IPS DF 6.9 (cell line): ENCODE data around the gene ACBD7.

Source experiments
- DNase-seq: peaks from one replicate; pipeline ENCODE4 v3.0.0-alpha.2; 2013; ENCODE audit warnings: low read depth, low spot score
- H3K27ac ChIP-seq: one replicate; pipeline ENCODE4 v1.5.1; 2013; ENCODE audit warnings: low read length, control low read depth
- H3K27me3 ChIP-seq: 2 replicates; pipeline ENCODE4 v1.6.1; 2013; ENCODE audit warnings: mild to moderate bottlenecking, low read length; ENCODE audit not compliant: control insufficient read depth, insufficient read depth
- H3K36me3 ChIP-seq: 2 replicates; pipeline ENCODE4 v1.6.1; 2013; ENCODE audit warnings: low read length; ENCODE audit not compliant: control insufficient read depth, insufficient read depth
- H3K4me1 ChIP-seq: 2 replicates; pipeline ENCODE4 v1.6.1; 2013; ENCODE audit warnings: low read length; ENCODE audit not compliant: control insufficient read depth, insufficient read depth
- H3K4me3 ChIP-seq: 2 replicates; pipeline ENCODE4 v1.5.1; 2013; ENCODE audit warnings: mild to moderate bottlenecking, low read length
- H3K9me3 ChIP-seq: 2 replicates; pipeline ENCODE4 v1.6.1; 2013; ENCODE audit warnings: low read length, inconsistent platforms; ENCODE audit not compliant: control insufficient read depth, insufficient read depth
- WGBS: extraction: QIAGEN DNeasy Blood & Tissue Kit; methylation state at CpG from one replicate; pipeline ENCODE4 v1.1.7; 2013; ENCODE audit warnings: mixed read lengths, missing lambda C conversion rate; ENCODE audit not compliant: insufficient read length, insufficient coverage; 5-methylcytosine and 5-hydroxymethylcytosine counted together

The ACBD7 gene

DNA sequence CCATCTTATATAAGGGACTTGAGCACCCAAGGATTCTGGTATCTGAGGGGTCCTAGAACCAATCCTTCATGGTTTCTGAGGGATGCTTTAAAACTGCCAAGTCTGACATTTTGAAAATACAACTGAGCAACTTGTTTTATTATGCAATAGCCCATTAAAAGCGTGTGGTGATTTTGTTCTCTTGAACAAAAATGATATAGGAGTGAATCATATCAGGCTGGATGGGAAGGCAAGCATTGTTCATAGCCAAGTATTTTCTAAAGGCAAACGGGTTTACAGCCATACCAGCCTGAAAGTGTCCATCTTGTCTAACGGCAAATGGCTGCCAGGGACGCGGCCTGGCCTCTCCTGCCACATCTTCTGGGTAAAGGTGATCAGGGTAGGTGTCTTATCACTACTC, 31.9 kb upstream of the ACBD7 start:
- no peaks in the 10 kb centered on the region for H3K27me3 ChIP-seq
- no peaks in the 10 kb centered on the region for H3K4me1 ChIP-seq
- H3K4me3 ChIP-seq, result no peak overlapping the region
- H3K27ac ChIP-seq, result no peak overlapping the region
- H3K36me3 ChIP-seq, result no peaks in the 10 kb centered on the region
- H3K9me3 ChIP-seq, result no peaks in the 10 kb centered on the region
- WGBS, result no CpG with 5 or more reads among the region's 5 CpGs
- DNase-seq, result no peak

DNA sequence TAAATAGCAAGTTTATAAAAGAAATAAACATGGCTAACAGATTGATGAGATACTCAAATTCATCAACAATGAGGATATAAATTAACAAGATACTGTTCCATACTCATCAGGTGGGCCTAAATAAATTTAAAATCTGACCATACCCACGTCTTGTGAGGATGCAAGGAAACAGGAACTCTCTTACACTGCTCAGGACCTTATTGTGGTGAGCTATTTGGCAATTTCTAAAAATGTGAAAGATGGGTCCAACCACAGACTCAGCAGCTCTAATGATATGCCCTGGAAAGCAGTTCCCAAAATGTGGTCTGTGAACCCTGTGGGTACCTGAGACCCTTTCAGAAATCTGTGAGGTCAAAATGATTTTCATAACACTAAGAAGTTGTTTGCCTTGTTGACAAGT, 30.0 kb upstream of the ACBD7 start:
- no peaks in the 10 kb centered on the region for H3K27me3 ChIP-seq
- no peak overlapping the region for H3K27ac ChIP-seq
- no CpG with 5 or more reads among the region's 1 CpG for WGBS
- no peaks in the 10 kb centered on the region for H3K4me1 ChIP-seq
- no peaks in the 10 kb centered on the region for H3K9me3 ChIP-seq
- no peak for DNase-seq
- H3K36me3 ChIP-seq, result no peaks in the 10 kb centered on the region
- no peak overlapping the region for H3K4me3 ChIP-seq

DNA sequence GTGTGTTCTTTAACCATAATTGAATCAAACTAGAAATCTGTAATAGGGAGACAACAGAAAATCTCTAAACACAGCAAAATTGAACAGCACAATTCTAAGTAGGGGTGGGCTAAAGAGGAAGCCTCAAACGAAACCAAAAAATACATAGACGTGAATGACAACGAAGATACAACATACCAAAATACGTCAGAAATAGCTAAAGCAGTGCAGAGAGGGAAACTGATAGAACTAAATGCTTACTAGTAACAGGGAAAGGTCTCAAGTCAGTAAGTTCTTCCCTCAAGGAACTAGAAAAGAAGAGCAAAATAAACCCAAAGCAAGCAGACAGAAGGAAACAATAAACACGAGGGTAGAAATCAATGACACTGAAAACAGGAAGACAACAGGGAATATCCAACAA, 27.6 kb upstream of the ACBD7 start:
- Histone ChIP-seq H3K27ac (no peak overlapping the region), H3K4me3 (no peak overlapping the region), H3K27me3 (no peaks in the 10 kb centered on the region), H3K36me3 (no peaks in the 10 kb centered on the region), H3K9me3 (no peaks in the 10 kb centered on the region), H3K4me1 (no peaks in the 10 kb centered on the region)
- DNase-seq, result no peak
- WGBS, result no CpG with 5 or more reads among the region's 5 CpGs

DNA sequence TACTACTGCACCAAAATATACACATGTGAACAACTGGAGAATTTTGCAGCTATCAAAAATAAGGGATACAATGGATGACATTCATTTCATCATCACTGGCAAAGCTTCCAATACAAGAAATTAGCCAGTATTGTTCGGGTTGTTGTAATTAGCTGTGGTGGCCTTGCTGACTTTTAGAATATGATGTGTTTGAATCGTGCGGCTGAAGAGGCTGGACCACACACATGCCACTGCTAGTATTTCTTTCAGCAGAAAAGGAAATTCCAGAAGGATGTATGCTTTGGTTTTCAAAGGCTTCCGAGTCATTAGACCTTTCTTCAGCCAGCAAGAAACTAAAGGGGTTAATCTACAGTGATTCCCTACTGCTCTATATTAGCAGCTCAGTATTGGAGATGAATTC, 25.2 kb upstream of the ACBD7 start:
- whole genome bisulfite sequencing, result no CpG with 5 or more reads among the region's 4 CpGs
- no peaks in the 10 kb centered on the region; the same call in 1 of the 2 replicates for H3K36me3 ChIP-seq
- H3K27ac ChIP-seq, result no peak overlapping the region
- no peaks in the 10 kb centered on the region for H3K9me3 ChIP-seq
- DNase-seq, result no peak
- H3K4me1 ChIP-seq, result no peaks in the 10 kb centered on the region
- H3K4me3 ChIP-seq, result no peak overlapping the region
- H3K27me3 ChIP-seq, result no peaks in the 10 kb centered on the region

DNA sequence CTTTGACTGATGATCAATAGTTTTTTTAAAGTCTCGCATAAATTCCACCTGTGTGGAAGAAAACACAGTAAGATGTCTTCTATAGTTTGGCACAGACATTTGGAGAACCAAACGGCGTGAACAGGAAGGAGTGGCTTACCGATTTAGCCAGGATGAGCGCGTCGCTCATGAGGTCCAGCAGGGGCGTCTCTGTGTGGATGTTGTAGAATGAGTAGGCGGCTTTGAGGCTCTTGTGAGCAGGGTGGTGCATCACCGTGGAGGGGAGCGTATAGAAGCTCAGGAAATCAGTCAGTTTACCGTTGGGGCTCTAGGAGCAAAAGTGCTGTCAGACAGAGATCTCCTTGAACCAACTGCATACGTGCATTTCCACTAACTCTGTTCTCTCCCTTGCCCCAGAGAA, 24.1 kb upstream of the ACBD7 start:
- Histone ChIP-seq H3K27ac (no peak overlapping the region), H3K4me1 (no peaks in the 10 kb centered on the region), H3K27me3 (no peaks in the 10 kb centered on the region), H3K9me3 (no peaks in the 10 kb centered on the region), H3K36me3 (no peaks in the 10 kb centered on the region; the same call in 1 of the 2 replicates), H3K4me3 (no peak overlapping the region)
- no peak for DNase-seq
- no CpG with 5 or more reads among the region's 13 CpGs for WGBS

DNA sequence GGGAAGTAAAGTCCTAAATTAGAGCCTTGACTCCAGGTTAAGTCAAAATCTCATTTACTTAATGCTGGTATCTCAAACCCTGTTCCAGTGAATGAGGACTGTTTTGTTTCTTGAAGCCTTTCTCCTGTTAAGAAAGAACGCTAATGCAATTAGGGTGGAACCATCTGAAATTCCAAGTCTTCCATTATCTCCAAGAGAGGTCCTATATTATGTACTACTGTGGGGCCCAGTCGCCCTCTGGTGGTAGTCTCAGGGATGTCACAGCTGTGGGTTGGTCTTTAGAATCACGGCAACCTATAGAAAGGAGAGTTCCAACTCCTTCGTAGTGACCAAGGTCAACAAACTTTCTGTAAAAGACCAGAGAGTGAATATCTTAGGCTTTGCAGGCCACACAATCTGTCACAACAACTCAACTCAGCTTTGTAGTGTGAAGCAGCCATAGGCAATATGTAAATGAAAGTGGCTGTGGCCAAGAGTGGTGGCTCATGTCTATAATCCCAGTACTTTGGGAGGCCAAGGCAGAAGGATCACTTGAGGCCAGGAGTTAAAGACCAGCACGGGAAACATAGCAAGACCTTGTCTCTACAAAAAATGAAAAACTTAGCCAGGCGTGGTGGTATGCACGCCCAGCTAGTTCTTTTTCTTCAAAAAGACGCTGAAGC, 17.9 kb upstream of the ACBD7 start:
- no peaks in the 10 kb centered on the region for H3K4me1 ChIP-seq
- H3K4me3 ChIP-seq, result no peak overlapping the region
- no CpG with 5 or more reads among the region's 8 CpGs for WGBS
- no peaks in the 10 kb centered on the region for H3K27me3 ChIP-seq
- H3K36me3 ChIP-seq, result peaks cover 4% of the 10 kb centered on the region; the same call in 1 of the 2 replicates
- DNase-seq, result no peak
- no peaks in the 10 kb centered on the region for H3K9me3 ChIP-seq
- no peak overlapping the region for H3K27ac ChIP-seq

DNA sequence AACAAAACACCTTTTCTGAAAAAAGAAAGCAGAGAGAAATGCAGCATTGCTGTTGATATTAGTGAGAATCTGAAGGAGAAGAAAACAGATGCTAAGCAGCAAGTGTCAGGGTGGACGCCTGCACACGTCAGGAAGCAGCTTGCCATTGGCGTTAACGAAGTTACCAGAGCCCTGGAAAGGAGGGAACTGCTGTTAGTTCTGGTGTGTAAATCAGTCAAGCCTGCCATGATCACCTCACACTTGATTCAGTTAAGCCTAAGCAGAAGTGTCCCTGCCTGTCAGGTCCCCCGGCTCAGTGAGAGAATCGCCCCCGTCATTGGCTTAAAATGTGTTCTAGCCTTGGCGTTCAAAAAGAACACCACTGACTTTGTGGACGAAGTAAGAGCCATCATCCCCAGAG, 14.9 kb upstream of the ACBD7 start:
- Histone ChIP-seq H3K4me1 (no peaks in the 10 kb centered on the region), H3K9me3 (no peaks in the 10 kb centered on the region), H3K27ac (no peak overlapping the region), H3K4me3 (no peak overlapping the region), H3K27me3 (no peaks in the 10 kb centered on the region), H3K36me3 (peaks cover 4% of the 10 kb centered on the region; the same call in 1 of the 2 replicates)
- WGBS, result no CpG with 5 or more reads among the region's 9 CpGs
- DNase-seq, result no peak

DNA sequence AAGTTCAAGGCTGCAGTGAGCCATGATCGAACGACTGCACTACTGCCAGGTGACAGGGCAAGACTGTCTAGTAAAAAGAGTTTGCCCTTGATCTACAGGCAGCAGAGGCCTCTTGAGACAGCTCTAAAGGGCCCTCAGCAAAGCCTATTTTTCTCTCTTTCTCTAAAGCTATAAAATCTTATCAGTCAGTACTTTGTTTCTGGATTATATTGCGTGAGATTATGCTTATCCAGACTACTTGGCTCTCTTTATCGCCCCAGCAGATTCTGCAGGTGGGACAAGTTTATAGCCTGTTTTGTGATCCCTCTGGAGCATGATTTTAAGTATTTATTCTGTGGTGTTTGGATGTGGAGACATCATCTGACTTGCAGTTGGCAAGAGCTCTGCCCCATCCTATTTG, 11.3 kb upstream of the ACBD7 start:
- H3K27ac ChIP-seq, result no peak overlapping the region
- H3K36me3 ChIP-seq, result peaks cover 4% of the 10 kb centered on the region; the same call in 1 of the 2 replicates
- WGBS, result no CpG with 5 or more reads among the region's 4 CpGs
- no peak overlapping the region for H3K4me3 ChIP-seq
- no peaks in the 10 kb centered on the region for H3K4me1 ChIP-seq
- H3K9me3 ChIP-seq, result no peaks in the 10 kb centered on the region
- DNase-seq, result no peak
- H3K27me3 ChIP-seq, result no peaks in the 10 kb centered on the region

DNA sequence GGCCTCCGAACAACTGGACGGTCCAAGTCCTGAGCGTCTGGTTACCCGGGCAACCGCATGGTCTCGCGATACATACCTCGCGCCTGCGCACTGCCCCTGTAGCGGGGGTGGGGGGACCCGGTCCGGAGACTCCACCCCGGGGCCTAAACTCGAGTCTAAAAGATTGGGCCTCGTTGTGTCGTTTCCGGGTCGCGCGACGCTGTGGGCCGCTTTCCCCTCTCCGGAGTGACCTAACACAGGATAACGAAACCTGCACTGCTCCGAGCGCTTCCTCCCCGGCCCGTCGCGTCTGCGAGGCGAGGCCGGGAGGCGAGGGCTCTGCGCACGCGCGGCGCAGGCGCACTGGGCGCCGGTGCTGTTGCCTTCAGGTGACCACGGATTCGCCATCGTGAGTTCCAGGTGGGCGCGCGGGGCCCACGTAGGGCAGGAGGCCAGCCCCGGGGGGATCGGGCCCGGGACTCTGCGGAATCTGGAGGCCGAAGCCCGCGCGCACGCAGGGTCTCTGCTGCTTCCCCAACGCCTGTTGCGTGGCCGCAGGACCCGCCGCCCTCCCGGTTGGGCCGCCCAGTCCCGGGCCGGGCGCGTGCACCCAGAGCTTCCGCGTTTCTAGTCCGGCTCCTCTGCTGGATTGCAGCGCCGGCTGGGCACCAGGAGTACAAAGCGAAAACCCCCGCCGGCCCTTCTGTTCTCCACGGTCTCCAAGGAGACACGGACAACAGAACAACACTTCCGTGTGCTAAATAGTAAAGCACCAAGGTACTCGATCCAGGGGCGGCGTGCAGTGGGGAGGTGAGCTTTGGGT, 8.6 kb upstream of the ACBD7 start, which contains the start of gene RPP38:
Gene RPP38 (plus strand): TSS at position 345 of the 802 bp plus-strand sequence. CDS start 5,960 bp downstream, outside the sequence.
- WGBS, result no CpG with 5 or more reads among the region's 84 CpGs

DNA sequence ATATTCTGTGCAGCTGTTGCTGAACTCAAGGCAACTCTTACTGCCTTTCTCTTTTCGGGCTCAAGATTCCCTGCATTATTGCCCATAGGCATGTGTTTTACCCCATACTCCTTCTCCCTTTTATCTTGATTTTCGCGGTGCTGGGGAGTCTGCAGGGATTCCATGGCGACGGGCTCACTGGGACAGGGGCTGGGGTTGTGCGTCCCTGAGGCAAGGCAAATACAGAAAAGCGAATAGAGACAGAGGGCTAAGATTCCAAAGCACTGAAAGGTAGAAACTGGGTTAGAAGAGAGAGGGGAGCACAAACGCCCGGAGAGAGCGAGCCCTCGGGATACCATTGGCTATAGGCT, 8.1 kb upstream of the ACBD7 start:
- DNase-seq, result no peak
- no peaks in the 10 kb centered on the region for H3K4me1 ChIP-seq
- no peaks in the 10 kb centered on the region for H3K36me3 ChIP-seq
- no peak overlapping the region for H3K27ac ChIP-seq
- no CpG with 5 or more reads among the region's 11 CpGs for WGBS
- H3K27me3 ChIP-seq, result no peaks in the 10 kb centered on the region
- H3K9me3 ChIP-seq, result no peaks in the 10 kb centered on the region
- H3K4me3 ChIP-seq, result peak overlapping the region; percentile 92; the same call in 1 of the 2 replicates

More for the DNA sequence above, 8.6 kb upstream of the ACBD7 start, which contains the start of gene RPP38:
- peak within 1 kb of the TSS; percentile 92 for H3K4me3 ChIP-seq
- DNase-seq, result no peak
- H3K36me3 ChIP-seq, result no peaks in the 10 kb centered on the region
- H3K27me3 ChIP-seq, result no peaks in the 10 kb centered on the region
- no peak within 1 kb of the TSS for H3K27ac ChIP-seq
- H3K9me3 ChIP-seq, result no peaks in the 10 kb centered on the region
- H3K4me1 ChIP-seq, result no peaks in the 10 kb centered on the region
